GM21619 (cell line): ENCODE data around the gene MUC5B.
A peak's percentile ranks its signal among the peaks of the same experiment; 100 is the strongest.

ENCODE experiments used
- ATAC-seq: cut with Tn5 transposase; IDR thresholded peaks from one replicate; pipeline ENCODE4 v1.9.1; 2021; ENCODE audit not compliant: unreplicated experiment

Gene MUC5B

DNA sequence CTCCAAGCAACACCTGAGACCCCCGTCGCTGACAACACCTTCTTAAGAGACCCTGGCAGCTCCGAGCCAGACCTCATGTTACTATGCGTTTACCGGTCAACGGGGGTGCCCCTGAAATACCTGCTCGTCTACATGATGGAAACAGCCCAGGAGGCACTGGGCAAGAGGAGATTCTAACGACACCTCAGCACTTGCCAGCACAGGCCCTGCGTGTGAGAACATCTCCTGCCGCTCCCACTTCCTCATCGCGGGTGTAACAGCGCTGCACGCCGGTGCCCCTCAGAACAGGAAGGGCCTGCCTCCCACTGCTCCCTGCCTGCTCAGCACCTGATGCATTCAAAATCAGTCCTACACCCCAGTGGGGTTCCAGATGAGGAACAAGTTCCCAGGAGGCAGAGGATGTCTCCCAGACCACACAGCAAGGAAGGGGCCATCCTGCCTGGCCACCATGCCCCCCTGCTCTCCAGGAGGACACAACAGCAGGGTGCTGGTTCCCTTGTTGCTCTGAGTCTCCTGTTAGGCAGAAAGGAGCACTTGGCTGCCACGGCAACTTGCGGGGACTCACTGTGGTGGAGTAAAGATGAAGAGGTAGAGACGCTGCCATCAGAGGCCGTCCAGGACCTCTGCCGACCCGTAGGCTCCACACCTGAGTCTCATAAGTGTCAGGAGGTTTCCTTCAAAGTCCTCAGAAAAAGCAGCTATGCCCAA, 84.5 kb downstream of the MUC5B start:
- no peak for ATAC-seq

DNA sequence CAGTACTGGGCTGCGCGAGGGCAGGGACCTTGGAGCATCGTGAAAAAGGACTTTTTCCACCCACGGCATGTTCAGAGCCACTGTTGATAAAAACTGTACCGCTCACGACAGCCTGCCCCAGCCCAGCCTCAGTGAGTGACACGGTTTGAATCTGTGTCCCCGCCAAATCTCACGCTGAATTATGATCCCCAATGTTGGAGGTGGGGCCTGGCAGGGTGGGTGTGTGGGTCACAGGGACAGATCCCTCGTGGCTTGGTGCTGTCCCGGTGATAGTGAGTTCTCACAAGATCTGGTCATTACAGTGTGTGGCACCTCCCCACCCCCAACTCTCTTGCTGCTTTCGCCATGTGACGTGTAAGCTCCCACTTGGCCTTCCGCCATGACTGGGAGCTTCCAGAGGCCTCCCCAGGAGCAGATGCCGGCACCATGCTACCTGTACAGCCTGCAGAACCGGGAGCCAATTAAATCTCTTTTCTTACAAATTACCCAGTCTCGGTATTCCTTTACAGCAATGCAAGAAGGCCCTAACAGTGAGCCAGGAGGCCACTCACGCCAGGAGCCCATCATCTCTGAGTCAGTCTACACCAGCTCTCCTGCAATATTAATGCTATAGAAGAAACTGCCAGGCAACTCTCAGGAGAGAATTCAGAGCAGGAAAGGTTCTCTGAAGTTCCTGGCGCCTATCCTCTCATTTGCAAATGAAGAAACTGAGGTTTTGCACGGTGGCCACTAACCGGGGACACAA, 85.3 kb downstream of the MUC5B start:
- ATAC-seq, result no peak

DNA sequence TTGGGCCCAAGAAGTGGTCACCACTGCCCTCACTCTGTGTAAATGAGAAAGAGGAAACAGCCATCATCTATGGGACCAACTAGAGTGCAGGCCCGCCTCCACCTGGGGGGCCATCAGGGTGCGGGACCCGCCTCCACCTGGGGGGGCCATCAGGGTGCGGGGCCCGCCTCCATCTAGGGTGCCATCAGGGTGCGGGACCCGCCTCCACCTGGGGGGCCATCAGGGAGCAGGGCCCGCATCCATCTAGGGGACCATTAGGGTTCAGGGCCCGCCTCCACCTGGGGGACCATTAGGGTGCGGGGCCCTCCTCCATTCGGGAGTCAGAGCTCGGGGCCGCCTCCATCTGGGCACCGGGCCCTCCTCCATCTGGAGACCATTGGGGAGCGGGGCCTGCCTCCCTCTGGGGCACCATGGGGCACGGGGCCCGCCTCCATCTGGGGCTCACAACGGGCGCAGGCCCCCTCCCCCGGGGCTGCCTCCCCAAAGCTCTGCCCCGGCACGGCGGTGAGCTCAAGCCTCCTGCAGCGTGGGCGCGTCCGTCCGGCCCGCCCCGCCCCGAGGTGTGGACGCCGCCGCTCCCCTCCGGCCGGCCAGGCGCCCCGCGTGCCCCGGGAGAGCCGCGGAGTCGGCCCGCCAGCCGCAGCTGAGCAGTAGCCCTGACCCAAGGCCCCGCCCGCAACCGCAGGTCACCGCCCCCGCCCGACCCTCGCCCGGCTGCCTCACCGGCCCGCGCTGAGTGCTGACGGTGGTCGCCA, 86.1 kb downstream of the MUC5B start:
- ATAC-seq, result peak; percentile 54

DNA sequence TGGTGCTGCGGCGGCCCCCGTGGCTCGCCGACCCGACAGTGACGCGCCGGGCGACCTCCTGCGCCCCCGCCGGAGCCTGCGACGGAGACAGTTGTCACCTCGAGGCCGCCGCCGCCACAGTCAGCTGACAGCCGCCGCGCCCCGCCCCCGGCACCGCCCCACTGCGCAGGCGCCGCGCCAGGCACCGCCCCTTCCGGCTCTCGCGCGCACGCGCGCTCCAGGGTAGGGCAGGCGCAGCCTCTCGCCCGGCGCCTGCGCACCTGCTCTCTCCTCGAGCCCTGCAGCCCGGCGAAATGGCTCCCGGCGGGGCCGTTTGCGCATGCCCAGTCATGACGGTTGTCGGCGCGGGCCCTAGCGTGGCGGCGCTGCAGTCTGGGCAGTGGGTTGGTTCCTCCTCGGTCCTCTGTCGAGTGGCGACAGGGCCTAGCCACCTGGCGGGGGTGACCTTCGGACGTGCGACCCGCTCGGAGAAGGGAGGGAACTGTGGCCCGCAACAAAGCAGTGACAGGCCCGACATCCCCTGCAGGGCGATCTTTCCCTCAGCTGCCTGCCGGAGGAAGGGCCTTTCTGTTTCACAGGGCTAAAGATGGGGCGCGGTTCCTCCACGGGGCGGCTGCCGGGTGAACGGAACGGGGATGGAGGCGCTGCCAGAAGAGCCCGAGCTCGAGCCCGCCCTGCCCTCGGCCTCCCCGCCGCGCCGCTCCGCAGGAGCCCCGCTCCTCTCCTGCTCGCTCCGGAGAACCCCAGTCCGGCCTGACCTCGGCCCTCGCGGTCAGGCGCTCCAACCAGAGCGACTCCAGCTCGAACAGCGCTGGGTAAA, 86.8 kb downstream of the MUC5B start, which contains the start of gene TOLLIP:
Gene TOLLIP (minus strand): TSS at position 135 of the 820 bp plus-strand sequence. CDS start 134 bp downstream, at position 1.
- peak; percentile 78 for ATAC-seq

DNA sequence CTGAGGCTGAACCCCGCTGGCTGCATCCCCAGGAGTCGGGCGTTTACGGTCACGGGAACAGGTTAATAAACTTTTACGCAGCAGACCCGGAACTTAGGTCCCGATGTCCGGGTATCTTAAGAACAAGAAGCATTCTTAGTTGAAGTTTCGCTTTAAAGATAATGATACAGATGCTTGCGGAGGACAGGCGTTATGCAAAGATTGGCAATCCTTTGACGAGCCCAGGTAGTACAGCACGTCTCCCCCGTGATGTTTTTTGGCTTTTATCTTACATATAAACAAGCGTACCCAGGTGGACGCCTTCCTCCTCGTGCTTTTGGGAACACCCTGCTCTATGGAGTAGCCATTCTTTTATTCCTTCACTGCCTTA, 87.4 kb downstream of the MUC5B start:
- no peak for ATAC-seq

- no peak for ATAC-seq
Observed at GRCh38 chr11:1310772-1311468, 88.1 kb downstream of the MUC5B start.
